GM19193 (cell line): ENCODE data around the gene KIF1B.

Experiments used
- POLR2A ChIP-seq: IDR thresholded peaks from 4 replicates; pipeline ENCODE4 v1.6.1; 2011; ENCODE audit not compliant: insufficient read depth, insufficient read length; ENCODE audit errors: extremely low read depth

The KIF1B gene

GRCh38 chr1:10253149-10253548 lies 42.8 kb downstream of the KIF1B start:
- no peak for TF ChIP-seq POLR2A

- TF ChIP-seq POLR2A: no peak
These were observed 43.4 kb downstream of the KIF1B start for GRCh38 chr1:10253755-10254154.

GRCh38 chr1:10257851-10258250 lies 47.5 kb downstream of the KIF1B start:
- no peak for TF ChIP-seq POLR2A

GRCh38 chr1:10263450-10264082 lies 53.2 kb downstream of the KIF1B start:
- no peak for TF ChIP-seq POLR2A

GRCh38 chr1:10265027-10265426 lies 54.7 kb downstream of the KIF1B start:
- TF ChIP-seq POLR2A: no peak

- TF ChIP-seq POLR2A: no peak
These were observed 55.5 kb downstream of the KIF1B start for GRCh38 chr1:10265900-10266299.

- no peak for TF ChIP-seq POLR2A
These were observed 56.9 kb downstream of the KIF1B start for GRCh38 chr1:10267319-10267718.

GRCh38 chr1:10267921-10268320 lies 57.6 kb downstream of the KIF1B start:
- TF ChIP-seq POLR2A: no peak

GRCh38 chr1:10271090-10271489 lies 60.7 kb downstream of the KIF1B start:
- TF ChIP-seq POLR2A: no peak

- no peak for TF ChIP-seq POLR2A
These were observed 61.5 kb downstream of the KIF1B start for GRCh38 chr1:10271869-10272268.

GRCh38 chr1:10272274-10272673 lies 61.9 kb downstream of the KIF1B start:
- TF ChIP-seq POLR2A: no peak

GRCh38 chr1:10278880-10279279 lies 68.5 kb downstream of the KIF1B start:
- no peak for TF ChIP-seq POLR2A

- no peak for TF ChIP-seq POLR2A
These were observed 70.3 kb downstream of the KIF1B start for GRCh38 chr1:10280439-10281350.

GRCh38 chr1:10283318-10283984 lies 73.1 kb downstream of the KIF1B start:
- no peak for TF ChIP-seq POLR2A

GRCh38 chr1:10286244-10286643 lies 75.9 kb downstream of the KIF1B start:
- TF ChIP-seq POLR2A: no peak

GRCh38 chr1:10287023-10287645 lies 76.8 kb downstream of the KIF1B start:
- TF ChIP-seq POLR2A: no peak

- no peak for TF ChIP-seq POLR2A
These were observed 77.8 kb downstream of the KIF1B start for GRCh38 chr1:10288029-10288615.
